Amniotic stem cell (primary cell): ENCODE measurements around the gene TAGLN2.
"Not testable (repeated sequence)": the region's sequence is repeated elsewhere in the genome, so short reads cannot be mapped to it uniquely, and the experiment has no call there.

ENCODE experiments used
- DNase-seq: peaks from one replicate; lab custom pipeline; 2025; lab: John Stamatoyannopoulos, UW

The TAGLN2 gene

DNA sequence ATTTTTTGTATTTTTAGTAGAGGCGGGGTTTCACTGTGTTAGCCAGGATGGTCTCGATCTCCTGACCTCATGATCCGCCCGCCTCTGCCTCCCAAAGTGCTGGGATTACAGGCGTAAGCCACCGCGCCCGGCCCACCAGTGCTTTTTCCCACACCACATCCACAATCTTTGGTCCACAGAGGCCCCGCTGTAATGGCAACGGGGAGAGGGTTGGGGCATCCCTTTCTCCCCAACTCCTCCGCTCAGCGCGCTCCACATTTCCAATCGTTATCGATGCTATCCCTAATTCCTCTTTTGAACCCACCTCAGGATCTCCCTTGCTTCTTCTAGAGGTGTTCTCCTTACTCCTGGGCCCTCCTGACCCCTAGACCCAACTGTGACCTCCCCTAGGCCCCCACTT lies 25.7 kb downstream of the TAGLN2 start:
- DNase-seq: not testable (repeated sequence)

GRCh38 chr1:159898527-159898926 lies 26.8 kb downstream of the TAGLN2 start:
- DNase-seq: no peak

GRCh38 chr1:159897962-159898361 lies 27.3 kb downstream of the TAGLN2 start:
- DNase-seq: no peak

- no peak for DNase-seq
These were observed 28.8 kb downstream of the TAGLN2 start for GRCh38 chr1:159896546-159896930.

DNA sequence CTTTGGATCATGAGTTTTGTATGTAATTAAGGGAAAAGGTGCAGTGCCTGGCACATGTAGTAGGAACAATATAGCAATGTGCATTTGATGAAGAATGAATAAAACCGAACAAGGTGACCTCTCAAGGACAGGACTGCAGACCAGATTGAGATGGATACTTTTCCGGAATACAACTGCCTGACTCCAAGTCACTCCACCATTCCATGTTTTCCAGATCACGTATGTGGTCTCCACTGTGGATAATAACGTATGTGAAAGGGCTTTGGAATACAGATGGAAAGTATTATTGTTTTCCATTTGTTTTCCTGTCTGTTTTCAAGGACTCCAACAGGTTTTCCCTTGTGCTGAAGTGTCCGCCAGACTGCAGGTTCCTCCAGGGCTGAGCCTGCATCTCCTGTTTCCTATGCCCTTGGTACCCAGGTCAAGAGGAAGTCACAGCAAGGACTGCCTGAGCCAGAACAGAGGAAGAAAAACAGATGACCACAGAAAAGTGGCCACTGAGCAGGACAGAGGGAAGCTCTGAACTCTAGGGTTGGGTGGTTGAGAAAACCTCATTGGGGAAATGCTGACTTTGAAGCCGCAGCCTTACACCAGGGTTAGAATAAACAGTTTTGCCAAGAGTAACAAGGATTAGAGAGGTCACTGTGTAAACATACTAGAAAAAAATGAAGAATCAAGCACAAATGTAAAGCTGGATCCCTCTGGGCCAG lies 29.3 kb downstream of the TAGLN2 start:
- no peak for DNase-seq

- no peak for DNase-seq
These were observed 30.0 kb downstream of the TAGLN2 start for GRCh38 chr1:159895286-159895685.

DNA sequence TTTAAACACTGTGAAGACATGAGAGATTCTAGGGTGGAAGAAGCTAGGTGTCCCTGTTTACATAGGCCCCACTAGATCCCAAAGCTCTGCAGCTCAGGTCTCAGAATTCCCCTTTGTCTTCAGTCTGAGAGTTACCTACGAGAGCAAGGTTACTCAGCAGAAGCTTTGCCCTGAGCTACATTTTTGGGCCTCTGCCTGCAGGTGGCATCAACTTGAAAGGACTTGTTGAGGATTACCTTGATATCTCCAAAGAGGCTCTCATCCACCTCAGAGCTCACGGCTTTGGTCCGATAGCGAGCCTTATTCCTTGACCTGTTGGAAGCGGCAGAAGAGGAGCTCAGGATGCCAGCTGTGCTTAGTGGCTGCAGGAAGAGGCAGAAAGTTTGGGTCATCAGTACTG lies 32.4 kb downstream of the TAGLN2 start:
- DNase-seq: no peak

DNA sequence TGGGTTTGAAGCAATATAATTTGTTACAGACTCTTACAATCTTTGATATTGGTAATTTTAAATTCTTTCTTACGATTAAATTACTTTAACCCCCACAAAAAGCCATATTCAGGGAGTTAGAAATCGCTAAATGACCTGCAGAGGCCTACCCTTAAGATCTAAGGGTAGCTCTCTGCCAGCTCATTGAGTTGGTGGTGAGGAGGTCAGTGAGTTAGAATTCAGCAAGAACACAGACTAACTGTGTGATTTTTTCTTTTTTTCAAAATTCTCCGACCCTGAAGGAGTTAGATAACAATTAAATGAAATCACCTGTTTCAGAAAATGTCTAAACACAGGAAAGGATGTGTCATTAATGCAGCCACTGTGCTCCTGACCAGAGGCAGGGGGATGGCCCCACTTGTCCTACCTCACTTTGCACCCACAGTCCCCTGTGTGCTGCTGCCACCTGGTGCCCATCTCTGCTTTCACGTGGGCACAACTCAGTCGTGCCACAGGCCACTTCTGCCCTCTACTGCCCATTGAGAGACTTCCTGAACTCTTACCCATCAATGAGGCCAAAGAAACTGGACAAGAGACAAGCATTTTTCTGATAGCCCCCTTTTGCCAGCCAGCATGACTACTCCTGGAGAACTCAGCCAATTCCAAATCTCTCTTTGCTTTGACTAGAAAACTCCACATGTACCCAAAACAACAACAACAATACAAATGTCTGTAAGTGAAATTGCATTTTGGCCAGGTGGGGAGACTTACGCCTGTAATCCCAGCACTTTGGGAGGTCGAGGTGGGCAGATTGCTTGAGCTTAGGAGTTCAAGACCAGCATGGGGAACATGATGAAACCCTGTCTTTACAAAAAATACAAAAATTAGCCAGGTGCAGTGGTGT lies 33.8 kb downstream of the TAGLN2 start:
- peak; percentile 75 for DNase-seq

GRCh38 chr1:159890390-159890789 lies 34.9 kb downstream of the TAGLN2 start:
- no peak for DNase-seq

- DNase-seq: peak; percentile 81
These were observed 35.5 kb downstream of the TAGLN2 start for GRCh38 chr1:159889821-159890252.

GRCh38 chr1:159889202-159889601 lies 36.1 kb downstream of the TAGLN2 start:
- DNase-seq: no peak

- no peak for DNase-seq
These were observed 41.0 kb downstream of the TAGLN2 start for GRCh38 chr1:159884296-159884695.

DNA sequence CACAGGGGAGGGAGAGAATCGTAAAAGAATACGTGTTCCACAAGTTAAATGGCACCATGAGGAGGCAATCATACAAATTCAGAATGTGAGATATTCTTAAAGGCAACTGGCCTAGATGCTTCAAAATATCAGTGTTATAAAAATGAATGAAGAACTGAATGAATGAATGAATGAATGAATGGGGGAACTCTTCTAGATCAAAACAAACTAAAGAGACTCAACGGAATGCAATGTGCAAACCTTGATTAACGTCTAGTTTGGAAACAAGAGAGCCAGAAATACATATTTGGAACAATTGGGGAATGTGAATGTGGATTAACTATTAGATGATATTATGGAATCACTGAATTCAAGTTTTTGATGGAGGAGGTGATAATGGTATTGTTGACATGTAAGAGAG lies 42.2 kb downstream of the TAGLN2 start:
- DNase-seq: no peak

DNA sequence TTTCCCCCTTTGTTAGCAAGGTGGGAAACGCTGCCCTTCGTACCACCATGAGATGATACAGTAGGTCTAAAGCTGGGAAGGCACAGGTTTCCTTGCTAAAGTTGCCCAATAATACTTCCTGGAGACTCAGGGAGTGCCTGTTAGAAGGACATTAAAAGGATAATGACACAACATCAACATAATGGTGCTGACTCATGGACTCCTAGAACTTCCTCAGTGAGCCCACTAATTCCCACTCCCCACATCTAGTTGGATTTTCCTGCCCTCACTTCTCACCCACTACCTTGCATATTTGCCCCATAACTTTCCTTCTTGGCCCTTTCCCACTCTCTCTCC lies 42.8 kb downstream of the TAGLN2 start:
- no peak for DNase-seq

DNA sequence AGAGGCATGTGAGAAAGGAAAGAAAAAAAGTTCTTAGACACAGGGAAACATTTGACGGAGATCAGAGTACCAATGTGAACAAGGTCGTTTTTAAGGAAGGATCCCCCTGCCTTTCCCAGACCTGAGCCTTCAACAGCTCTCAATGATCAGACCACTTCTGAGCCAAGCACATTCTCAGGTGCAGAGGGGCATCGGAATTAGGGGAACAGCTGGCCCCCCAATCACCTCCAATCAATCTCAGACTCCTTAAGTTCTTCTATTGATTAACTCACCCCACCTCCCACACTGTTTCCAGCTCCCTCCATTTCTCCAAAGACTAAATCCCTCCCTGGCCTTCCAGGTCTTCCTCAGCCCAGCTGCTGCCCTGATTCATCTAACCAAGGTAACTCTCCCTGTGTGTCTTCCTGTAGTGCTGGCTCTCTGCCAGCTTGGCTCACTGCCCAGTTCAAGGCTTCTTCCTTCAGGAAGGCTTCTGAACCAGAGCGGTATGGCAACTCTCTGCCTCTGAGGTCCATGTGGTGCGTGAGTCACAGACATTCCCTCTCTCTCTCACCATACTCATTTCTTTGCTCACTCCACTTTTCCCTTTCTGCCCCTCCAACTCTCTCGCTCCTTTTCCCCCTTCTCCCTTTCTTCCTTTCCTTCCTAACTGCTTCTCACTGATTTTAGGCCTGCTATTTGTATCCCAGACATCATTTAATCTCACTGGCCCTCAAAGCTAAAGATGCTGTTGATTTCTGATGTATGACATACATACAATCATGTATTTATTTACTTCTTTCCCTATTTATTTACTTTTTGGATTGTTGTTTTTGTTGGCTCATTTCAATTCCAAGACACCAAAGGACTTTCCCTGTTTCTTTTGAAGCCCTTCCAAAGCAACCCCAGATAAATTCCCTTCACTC lies 43.4 kb downstream of the TAGLN2 start:
- DNase-seq: peak; percentile 45

- no peak for DNase-seq
These were observed 44.9 kb downstream of the TAGLN2 start for GRCh38 chr1:159880430-159880829.

GRCh38 chr1:159879977-159880376 lies 45.3 kb downstream of the TAGLN2 start:
- DNase-seq: no peak

- DNase-seq: no peak
These were observed 46.2 kb downstream of the TAGLN2 start for GRCh38 chr1:159879136-159879535.

DNA sequence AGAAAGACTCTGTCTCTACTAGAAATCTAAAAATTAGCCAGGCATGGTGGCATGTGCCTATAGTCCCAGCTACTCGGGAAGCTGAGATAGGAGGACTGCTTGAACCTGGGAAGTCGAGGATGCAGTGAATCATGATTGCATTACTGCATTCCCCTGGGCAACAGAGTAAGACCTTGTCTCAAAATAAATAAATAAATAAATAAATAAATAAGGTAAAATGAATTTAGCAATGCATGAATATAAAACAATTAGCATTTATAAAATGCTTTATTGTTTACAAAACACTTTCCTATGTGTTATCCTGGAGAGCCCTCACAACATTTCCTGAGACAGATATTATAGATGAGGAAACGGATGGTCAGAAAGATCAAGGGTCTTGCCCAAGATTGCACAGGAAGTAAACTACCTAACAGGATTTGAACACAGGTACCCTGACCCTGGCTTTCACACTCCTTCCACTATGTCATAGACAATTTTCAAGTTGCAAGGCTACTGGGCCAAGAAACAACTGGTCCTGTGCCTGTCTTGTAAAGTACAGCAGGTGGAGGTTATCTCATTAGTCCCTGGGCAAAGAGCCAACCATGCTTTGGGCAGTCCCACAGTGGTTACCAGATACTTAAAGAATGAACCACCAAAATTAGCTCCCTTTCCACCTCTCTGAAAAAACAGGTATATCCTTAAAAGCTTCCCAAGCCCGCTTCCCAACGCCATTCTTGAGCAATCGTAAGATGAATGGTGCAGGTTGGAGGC lies 47.4 kb downstream of the TAGLN2 start:
- DNase-seq: no peak

- DNase-seq: no peak
These were observed 51.7 kb downstream of the TAGLN2 start for GRCh38 chr1:159873530-159874143.

DNA sequence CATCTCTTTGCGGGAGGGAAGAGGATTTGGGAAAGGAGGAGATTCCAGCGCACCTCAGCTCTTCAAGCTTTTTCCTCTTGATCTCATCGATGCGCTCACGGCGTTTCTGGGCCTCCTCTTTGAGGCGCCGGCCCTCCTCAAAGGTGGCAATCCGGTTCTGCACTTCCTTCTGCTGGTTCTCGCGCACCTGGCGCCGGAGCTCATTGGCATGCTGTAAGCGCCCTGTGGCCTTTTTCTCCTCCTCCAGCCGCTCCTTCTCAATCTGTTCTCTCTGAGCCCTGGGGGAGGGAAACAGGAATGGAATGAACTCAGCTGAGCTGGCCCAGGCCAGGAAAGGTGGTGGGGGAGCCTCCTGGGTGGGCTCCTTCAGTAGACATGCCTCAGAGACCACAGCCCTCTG lies 52.4 kb downstream of the TAGLN2 start:
- DNase-seq: no peak
